AG04450 (cell line): Measurements from ENCODE around the gene CDKN1A. TPM values are rescaled to one million over a fixed set of nuclear protein-coding genes. Genes with fewer than 3 reads are reported as not detected.

Experiments
- CTCF ChIA-PET: fragments of 300-600, 350-600 bp; formaldehyde crosslinking; extraction: SDS; loops from one replicate; lab custom pipeline; 2022; ENCODE audit warnings: antibody characterized with exemption, inconsistent platforms; lab: Charles Lee
- POLR2A ChIA-PET: fragments of 350-600 bp; formaldehyde crosslinking; extraction: SDS; loops from one replicate; lab custom pipeline; 2021; ENCODE audit warnings: antibody characterized with exemption, inconsistent platforms; lab: Yijun Ruan, JAX
- DNase-seq: peaks from one replicate; pipeline ENCODE4 v3.0.0-alpha.2; 2011; ENCODE audit warnings: low read depth, low spot score
- H3K27ac ChIP-seq: one replicate; pipeline ENCODE4 v1.5.1; 2012; ENCODE audit warnings: low read depth, low read length, control low read depth
- H3K27me3 ChIP-seq: one replicate; pipeline ENCODE4 v1.6.0; 2012; ENCODE audit warnings: low read length; ENCODE audit not compliant: control insufficient read depth, insufficient read depth
- H3K4me3 ChIP-seq: 2 replicates; pipeline ENCODE4 v1.5.1; 2011; ENCODE audit warnings: mild to moderate bottlenecking, low read depth, low read length, control low read depth
- H3K9me3 ChIP-seq: 2 replicates; pipeline ENCODE4 v1.5.1; 2012; ENCODE audit warnings: low read length; ENCODE audit not compliant: control insufficient read depth, insufficient read depth
- CTCF ChIP-seq: IDR thresholded peaks from 2 replicates; pipeline ENCODE4 v1.5.1; 2011; ENCODE audit warnings: low read depth, low read length, control low read depth, inconsistent platforms
- polyA plus RNA-seq: library from polyadenylated mRNA; depleted of rRNA; stranded (reverse); fragments of >200 nt; gene quantifications from 2 replicates; pipeline ENCODE4 v1.2.3, GENCODE V29; 2011

The CDKN1A gene
- polyA plus RNA-seq, 1 experiment, result 722 TPM

DNA sequence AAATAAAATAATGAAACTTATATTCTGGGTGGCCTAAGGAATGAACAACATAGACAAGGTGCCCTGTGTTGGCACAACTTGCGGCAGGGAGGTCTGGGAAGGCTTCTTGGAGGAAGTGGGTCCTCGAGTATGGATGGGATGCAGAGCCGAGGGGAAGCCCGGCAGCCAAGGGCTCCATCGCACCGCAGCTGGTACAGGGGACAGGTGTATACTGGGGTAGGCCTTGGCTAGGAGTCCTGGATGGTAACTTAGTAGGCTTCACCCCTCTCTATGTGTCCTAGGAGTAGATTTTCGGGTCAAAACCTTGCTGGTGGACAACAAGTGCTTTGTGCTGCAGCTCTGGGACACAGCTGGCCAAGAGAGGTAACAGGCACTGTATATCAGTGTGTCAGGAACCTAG lies 47.1 kb downstream of the CDKN1A start:
- ChIA-PET CTCF (interaction anchor here (0.6 to 6.7 kb wide), 6 partner anchors 16 to 294 kb away, joined by 3 to 70 read pairs (median 4); no protein-coding TSS in a partner anchor), POLR2A (no interaction called here)
- Histone ChIP-seq H3K27ac (no peak overlapping the region), H3K9me3 (no peaks in the 10 kb centered on the region), H3K27me3 (peaks cover 5% of the 10 kb centered on the region), H3K4me3 (no peak overlapping the region)
- TF ChIP-seq CTCF, result no peak
- no peak for DNase-seq

- DNase-seq, result no peak
- ChIA-PET POLR2A (interaction anchor here (0.6 kb wide), 1 partner anchor 32 kb away, joined by 3 read pairs; no protein-coding TSS in a partner anchor), CTCF (interaction anchor here (6.7 kb wide), 1 partner anchor 112 kb away, joined by 70 read pairs; no protein-coding TSS in a partner anchor)
These were observed 49.0 kb downstream of the CDKN1A start for GRCh38 chr6:36727505-36728021.

GRCh38 chr6:36728289-36729160 lies 50.0 kb downstream of the CDKN1A start:
- Histone ChIP-seq H3K9me3 (no peaks in the 10 kb centered on the region), H3K4me3 (no peak overlapping the region), H3K27me3 (no peaks in the 10 kb centered on the region), H3K27ac (no peak overlapping the region)
- ChIA-PET POLR2A (no interaction called here), CTCF (interaction anchor here (6.7 kb wide), 1 partner anchor 113 kb away, joined by 70 read pairs; no protein-coding TSS in a partner anchor)
- no peak for DNase-seq
- TF ChIP-seq CTCF, result no peak

More at GRCh38 chr6:36727505-36728021, 49.0 kb downstream of the CDKN1A start:
- no peak overlapping the region for H3K4me3 ChIP-seq
- H3K27me3 ChIP-seq, result no peaks in the 10 kb centered on the region
- no peaks in the 10 kb centered on the region for H3K9me3 ChIP-seq
- no peak overlapping the region for H3K27ac ChIP-seq
- no peak for TF ChIP-seq CTCF

DNA sequence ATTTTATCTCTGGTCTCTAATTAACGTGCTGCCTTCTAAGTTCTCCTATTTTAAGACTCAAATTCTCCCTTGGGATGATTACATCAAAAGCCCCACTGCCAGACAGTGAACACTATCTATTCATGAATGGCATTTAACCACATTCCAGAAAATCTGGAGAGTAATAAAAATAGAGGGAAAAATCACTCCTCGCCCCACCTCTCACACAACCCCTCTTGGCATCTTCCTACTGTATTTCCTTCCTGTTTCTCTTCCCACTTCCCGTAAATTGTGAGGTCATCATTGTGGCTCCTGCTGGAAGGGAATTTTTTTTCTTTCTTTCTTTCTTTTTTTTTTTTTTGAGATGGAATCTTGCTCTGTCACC lies 50.6 kb downstream of the CDKN1A start:
- CTCF ChIA-PET, result no interaction called here
- no peak for DNase-seq

More for the DNA sequence above, 50.6 kb downstream of the CDKN1A start:
- Histone ChIP-seq H3K4me3 (no peak overlapping the region), H3K27ac (no peak overlapping the region), H3K27me3 (no peaks in the 10 kb centered on the region), H3K9me3 (no peaks in the 10 kb centered on the region)
- no peak for TF ChIP-seq CTCF
- POLR2A ChIA-PET, result no interaction called here
